Measurements from ENCODE around the gene TNNT1. TPM values are rescaled to one million over a fixed set of nuclear protein-coding genes. Genes with fewer than 3 reads are reported as not detected.
A peak's percentile ranks its signal among the peaks of the same experiment; 100 is the strongest.

Gene TNNT1
- total RNA-seq, 4 donors from 2014 or later, result not detected

GRCh38 chr19:55089342-55089944 lies 59.6 kb downstream of the TNNT1 start:
- Histone ChIP-seq H3K9me3 (no peaks in the 10 kb centered on the region), H3K4me1 (peaks cover 0 to 25% (median 12%) of the 10 kb centered on the region in 4 donors), H3K27ac (no peak overlapping the region), H3K36me3 (peaks cover 0 to 34% (median 0%) of the 10 kb centered on the region in 3 donors), H3K4me3 (no peak overlapping the region), H3K27me3 (no peaks in the 10 kb centered on the region)
- TF ChIP-seq CTCF (IDR thresholded peaks at IDR 0.05), result no peak
- DNase-seq, result no peak

GRCh38 chr19:55088543-55089341 lies 60.3 kb downstream of the TNNT1 start:
- peaks cover 0 to 31% (median 0%) of the 10 kb centered on the region in 3 donors for H3K36me3 ChIP-seq
- no peak overlapping the region for H3K27ac ChIP-seq
- peaks cover 0 to 25% (median 12%) of the 10 kb centered on the region in 4 donors for H3K4me1 ChIP-seq
- TF ChIP-seq CTCF (IDR thresholded peaks at IDR 0.05), result peak; percentile 17 to 93 (median 47)
- TF ChIP-seq POLR2A (IDR thresholded peaks at IDR 0.05), result no peak
- peak; percentile 72 to 89 (median 83) for DNase-seq
- H3K9me3 ChIP-seq, result no peaks in the 10 kb centered on the region
- no peak overlapping the region for H3K4me3 ChIP-seq
- no peaks in the 10 kb centered on the region for H3K27me3 ChIP-seq

- H3K9me3 ChIP-seq, result no peaks in the 10 kb centered on the region
- no peaks in the 10 kb centered on the region for H3K27me3 ChIP-seq
- peak overlapping the region in 1 of 4 donors; percentile 49 for H3K4me3 ChIP-seq
- no peak overlapping the region for H3K27ac ChIP-seq
- no peak for DNase-seq
- H3K36me3 ChIP-seq, result peaks cover 0 to 30% (median 0%) of the 10 kb centered on the region in 3 donors
- peaks cover 0 to 25% (median 12%) of the 10 kb centered on the region in 4 donors for H3K4me1 ChIP-seq
- TF ChIP-seq CTCF (IDR thresholded peaks at IDR 0.05), result no peak
- no peak for TF ChIP-seq POLR2A (IDR thresholded peaks at IDR 0.05)
Observed at GRCh38 chr19:55088021-55088451, 61.0 kb downstream of the TNNT1 start.

GRCh38 chr19:55087542-55087901 lies 61.5 kb downstream of the TNNT1 start:
- H3K36me3 ChIP-seq, result peaks cover 0 to 25% (median 0%) of the 10 kb centered on the region in 3 donors
- peak overlapping the region in 2 of 4 donors; percentile 25 to 28 for H3K27ac ChIP-seq

More at GRCh38 chr19:55087542-55087901, 61.5 kb downstream of the TNNT1 start:
- H3K9me3 ChIP-seq, result peaks cover 0 to 3% (median 0%) of the 10 kb centered on the region in 4 donors
- H3K27me3 ChIP-seq, result no peaks in the 10 kb centered on the region
- peak in 1 of 3 donors; percentile 48 for DNase-seq
- H3K4me1 ChIP-seq, result peaks cover 0 to 25% (median 12%) of the 10 kb centered on the region in 4 donors
- H3K4me3 ChIP-seq, result peak overlapping the region; percentile 24 to 49 (median 42)
- TF ChIP-seq POLR2A (IDR thresholded peaks at IDR 0.05) (no peak), CTCF (IDR thresholded peaks at IDR 0.05) (no peak)

Measured in Peyer's patch (tissue), 4 donors.